HepG2 (cell line): Measurements from ENCODE around the gene SF3B6. TPM values are rescaled to one million over a fixed set of nuclear protein-coding genes. Genes with fewer than 3 reads are reported as not detected.

Experiments used
- ATAC-seq: fragments of 200-7000 bp; cut with Tn5 transposase; 3 replicates; pipeline ENCODE4 v1.9.1; 2020; ENCODE audit warnings: mild to moderate bottlenecking, moderate library complexity
- BruUV-seq: library from RNA; stranded (reverse); fragments of 400-500 nt; replicated peaks from 2 replicates; lab custom pipeline; 2021; lab: Mats Ljungman, UMichigan
- CTCF ChIA-PET: fragments of 300-600 bp; formaldehyde crosslinking; extraction: SDS; loops from one replicate; lab custom pipeline; 2021; ENCODE audit warnings: low total read pairs, inconsistent platforms, low intra/inter-chr PET ratio; lab: Yijun Ruan, JAX
- POLR2A ChIA-PET: fragments of 350-600 bp; sonication (Branson Sonifier 250); formaldehyde crosslinking; loops from one replicate; lab custom pipeline; 2020; ENCODE audit warnings: antibody characterized with exemption, inconsistent platforms; lab: Yijun Ruan, JAX
- DNase-seq: peaks from one replicate; pipeline ENCODE4 v3.0.0-alpha.2; 2015; ENCODE audit warnings: low spot score
- FAIRE-seq: peaks from 3 replicates; lab custom pipeline; 2011; peaks lifted over from hg19 to GRCh38; lab: Jason Lieb, UNC
- H2AFZ ChIP-seq: one replicate; pipeline ENCODE4 v1.6.1; 2011; ENCODE audit warnings: low read length, inconsistent platforms
- H3K27ac ChIP-seq: fragments of 300-600 bp; 3 replicates; pipeline ENCODE4 v1.8.0; 2011; ENCODE audit warnings: mixed run types, mild to moderate bottlenecking, mixed read lengths, low read length, inconsistent platforms; ENCODE audit not compliant: insufficient read depth; ENCODE audit errors: extremely low read length
- H3K27me3 ChIP-seq, 2 experiments: fragments of 200-600 bp in 1 of 2; 2 replicates in 1 of 2; 3 replicates in 1 of 2; pipeline versions ENCODE4 v1.6.0 to v1.8.0; 2011; ENCODE audit warnings: low read length in 2 of 2, mild to moderate bottlenecking in 2 of 2, moderate library complexity in 2 of 2, inconsistent platforms in 1 of 2; ENCODE audit not compliant: insufficient read depth in 2 of 2, control insufficient read depth in 1 of 2
- H3K36me3 ChIP-seq, 2 experiments: fragments of 200-600 bp in 1 of 2; replicated peaks in 1 of 2; 2 replicates in 1 of 2; 3 replicates in 1 of 2; pipeline versions ENCODE4 v1.5.1 to v1.8.0; 2011; ENCODE audit warnings: low read length in 2 of 2, inconsistent platforms in 1 of 2; ENCODE audit not compliant: insufficient read depth in 2 of 2, control insufficient read depth in 1 of 2
- H3K4me1 ChIP-seq: 2 replicates; pipeline ENCODE4 v1.5.1; 2012; ENCODE audit warnings: low read length, inconsistent platforms; ENCODE audit not compliant: insufficient read depth
- H3K4me2 ChIP-seq: 2 replicates; pipeline ENCODE4 v1.6.0; 2011; ENCODE audit warnings: low read depth, low read length, inconsistent platforms
- H3K4me3 ChIP-seq, 3 experiments: fragments of 200-600 bp in 1 of 3; sonication (generic), shearing (Covaris generic) in 1 of 3; replicated peaks in 1 of 3; 2 replicates each; pipeline ENCODE4 v1.5.1; 2011 to 2016; ENCODE audit warnings: low read length in 3 of 3, inconsistent platforms in 2 of 3, low read depth in 2 of 3, mild to moderate bottlenecking in 2 of 3, control low read depth in 1 of 3, mixed read lengths in 1 of 3; ENCODE audit not compliant: insufficient read depth in 1 of 3
- H3K79me2 ChIP-seq: one replicate; pipeline ENCODE4 v1.6.1; 2011; ENCODE audit warnings: low read length, inconsistent platforms; ENCODE audit not compliant: insufficient read depth
- H3K9ac ChIP-seq: 2 replicates; pipeline ENCODE4 v1.6.0; 2011; ENCODE audit warnings: mild to moderate bottlenecking, low read depth, low read length, inconsistent platforms; ENCODE audit not compliant: insufficient read depth
- H3K9me3 ChIP-seq: 2 replicates; pipeline ENCODE4 v1.5.1; 2012; ENCODE audit warnings: mild to moderate bottlenecking, low read length
- H4K20me1 ChIP-seq: 2 replicates; pipeline ENCODE4 v1.6.0; 2011; ENCODE audit warnings: inconsistent platforms, mild to moderate bottlenecking, low read length, moderate library complexity; ENCODE audit not compliant: insufficient read depth
- ADNP ChIP-seq: sonication (generic); formaldehyde crosslinking; IDR thresholded peaks from 2 replicates; pipeline ENCODE4 v1.4.0; 2020; ENCODE audit warnings: missing genetic modification reagents
- ATF5 ChIP-seq: sonication (generic); formaldehyde crosslinking; IDR thresholded peaks from 2 replicates; pipeline ENCODE4 v1.4.0; 2020; ENCODE audit warnings: mild to moderate bottlenecking, low read depth, missing genetic modification reagents
- ATRX ChIP-seq: sonication (generic); formaldehyde crosslinking; IDR thresholded peaks from 2 replicates; pipeline ENCODE4 v1.4.0; 2020; ENCODE audit warnings: missing genetic modification reagents, borderline replicate concordance
- E2F5 ChIP-seq: sonication (generic); formaldehyde crosslinking; conservative IDR thresholded peaks from 2 replicates; pipeline ENCODE4 v1.4.0; 2020; ENCODE audit warnings: missing genetic modification reagents
- ELF3 ChIP-seq: IDR thresholded peaks from 2 replicates; pipeline ENCODE4 v1.6.1; 2016; ENCODE audit warnings: missing genetic modification reagents, missing compliant biosample characterization
- FUBP1 ChIP-seq: sonication (generic); formaldehyde crosslinking; IDR thresholded peaks from 2 replicates; pipeline ENCODE4 v1.5.1; 2020; ENCODE audit warnings: missing genetic modification reagents, mild to moderate bottlenecking, borderline replicate concordance
- KLF13 ChIP-seq: sonication (generic); formaldehyde crosslinking; IDR thresholded peaks from 2 replicates; pipeline ENCODE4 v1.4.0; 2020; ENCODE audit warnings: mild to moderate bottlenecking, missing genetic modification reagents
- KMT2A ChIP-seq: sonication (generic); formaldehyde crosslinking; IDR thresholded peaks from 2 replicates; pipeline ENCODE4 v1.4.0; 2020; ENCODE audit warnings: missing genetic modification reagents
- NBN ChIP-seq: fragments of 450-650 bp; conservative IDR thresholded peaks from 2 replicates; pipeline ENCODE4 v1.6.1; 2017
- POLR2A ChIP-seq, 2 experiments: IDR thresholded peaks; 2 replicates each; pipeline ENCODE4 v1.6.1; 2011; ENCODE audit warnings: low read depth in 2 of 2, low read length in 2 of 2, mild to moderate bottlenecking in 1 of 2, moderate library complexity in 1 of 2; ENCODE audit not compliant: insufficient read depth in 1 of 2
- UBTF ChIP-seq: sonication (generic); formaldehyde crosslinking; IDR thresholded peaks from 2 replicates; pipeline ENCODE4 v1.4.0; 2020; ENCODE audit warnings: mild to moderate bottlenecking, missing genetic modification reagents
- ZNF350 ChIP-seq: sonication (generic); formaldehyde crosslinking; IDR thresholded peaks from 2 replicates; pipeline ENCODE4 v1.4.0; 2020; ENCODE audit warnings: mild to moderate bottlenecking, low read depth, missing genetic modification reagents, borderline replicate concordance
- WGBS: methylation state at CpG from one replicate; pipeline ENCODE4 v1.1.6; 2017; ENCODE audit warnings: low lambda C conversion rate; 5-methylcytosine and 5-hydroxymethylcytosine counted together
- in situ Hi-C: cut with HindIII; loops from 2 replicates; pipeline ENCODE4 v1.10.0; 2017; ENCODE audit warnings: low pct_unique_long_range_greater_than_20kb; ENCODE audit not compliant: extremely low pct_ligation_motif_present
- intact Hi-C: fragments of 100-400 bp; cut with micrococcal nuclease; formaldehyde crosslinking; loops from one replicate; pipeline ENCODE4 v1.10.0; 2022; ENCODE audit not compliant: unreplicated experiment
- polyA plus RNA-seq, 8 experiments: library from polyadenylated mRNA; depleted of rRNA in 3 of 8; stranded (reverse) in 7 of 8; unstranded in 1 of 8; fragments of >200 nt; fragmentation: Illumina TruSeq in 4 of 8; extraction: Trizol in 4 of 8; gene quantifications; 2 replicates each; pipeline versions ENCODE4 v1.2.1 to v1.2.3, GENCODE V29; 2011 to 2016; ENCODE audit warnings: low read depth in 4 of 8, missing spikeins in 1 of 8, mixed read lengths in 1 of 8; ENCODE audit not compliant: insufficient read depth in 1 of 8
- total RNA-seq, 5 experiments: library from RNA; depleted of rRNA; stranded (reverse); fragments of >200 nt; fragmentation: Illumina TruSeq; extraction: Trizol; gene quantifications; 2 replicates each; pipeline ENCODE4 v1.2.3, GENCODE V29; 2016; ENCODE audit warnings: low read depth in 1 of 5
- TF ChIP-seq, protein P1 (sequence below): sonication (generic); formaldehyde crosslinking; IDR thresholded peaks from 2 replicates; pipeline ENCODE4 v1.5.0; 2020; ENCODE audit warnings: missing genetic modification reagents
- TF ChIP-seq, protein P2 (sequence below): sonication (generic); formaldehyde crosslinking; conservative IDR thresholded peaks from 2 replicates; pipeline ENCODE4 v1.4.0; 2020; ENCODE audit warnings: missing genetic modification reagents

SF3B6 gene
- total and polyA plus RNA-seq, 2 of the 13 experiments (the other 11 are each of a cell fraction or from before 2014, with no cell fraction given): 177 to 182 TPM

DNA sequence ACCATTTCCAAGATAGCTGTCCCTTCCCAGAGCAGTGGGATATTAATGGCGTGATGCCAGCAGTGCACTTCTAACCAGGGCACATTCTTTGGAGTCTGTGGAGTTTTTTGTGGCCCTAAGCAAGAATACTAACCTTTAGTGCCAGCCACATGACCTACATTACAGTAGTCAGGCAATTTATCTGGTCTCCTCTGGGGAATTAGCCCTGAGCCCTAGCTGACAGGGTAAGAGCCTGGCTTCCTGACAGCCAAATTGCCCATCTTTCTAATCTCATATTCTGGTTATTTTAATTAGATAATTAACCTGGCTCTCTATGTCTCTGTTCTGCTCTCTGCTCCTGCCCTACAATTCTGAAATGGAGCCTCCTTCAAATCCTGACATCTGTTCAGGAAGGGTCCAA lies 41.8 kb upstream of the SF3B6 start (continued):
- TF ChIP-seq E2F5: no peak
- TF ChIP-seq POLR2A (IDR thresholded peaks at IDR 0.05; ENCODE audit: insufficient read depth in 1 of 2, low read depth in 2 of 2, low read length in 2 of 2): no peak
- TF ChIP-seq, protein P1, sequence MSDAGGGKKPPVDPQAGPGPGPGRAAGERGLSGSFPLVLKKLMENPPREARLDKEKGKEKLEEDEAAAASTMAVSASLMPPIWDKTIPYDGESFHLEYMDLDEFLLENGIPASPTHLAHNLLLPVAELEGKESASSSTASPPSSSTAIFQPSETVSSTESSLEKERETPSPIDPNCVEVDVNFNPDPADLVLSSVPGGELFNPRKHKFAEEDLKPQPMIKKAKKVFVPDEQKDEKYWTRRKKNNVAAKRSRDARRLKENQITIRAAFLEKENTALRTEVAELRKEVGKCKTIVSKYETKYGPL (CRISPR knock-in tag): no peak
- no peak for TF ChIP-seq UBTF (CRISPR knock-in tag)
- no peak for TF ChIP-seq KLF13 (CRISPR knock-in tag)
- no peak for TF ChIP-seq ADNP (CRISPR knock-in tag)

- Histone ChIP-seq H4K20me1 (no peaks in the 10 kb centered on the region), H3K4me2 (no peak overlapping the region), H3K27me3 (no peaks in the 10 kb centered on the region), H3K27ac (no peak overlapping the region), H3K36me3 (no peaks in the 10 kb centered on the region), H3K4me1 (peaks cover 12% of the 10 kb centered on the region), H3K9ac (no peak overlapping the region), H3K9me3 (peaks cover 6% of the 10 kb centered on the region; the same call in 1 of the 2 replicates), H3K79me2 (no peaks in the 10 kb centered on the region), H2AFZ (no peak overlapping the region), H3K4me3 (no peak overlapping the region)
- in situ Hi-C loops (no loop called here), intact Hi-C loops (no loop called here)
- FAIRE-seq (no peak), ATAC-seq (no peak), DNase-seq (no peak)
- BruUV-seq: no TSS peak
- POLR2A ChIA-PET: no interaction called here
- TF ChIP-seq ELF3 (CRISPR knock-in tag) (no peak), KMT2A (no peak), ATRX (no peak), ATF5 (CRISPR knock-in tag) (no peak), NBN (no peak), FUBP1 (no peak), ZNF350 (CRISPR knock-in tag) (no peak)
- TF ChIP-seq, protein P2, sequence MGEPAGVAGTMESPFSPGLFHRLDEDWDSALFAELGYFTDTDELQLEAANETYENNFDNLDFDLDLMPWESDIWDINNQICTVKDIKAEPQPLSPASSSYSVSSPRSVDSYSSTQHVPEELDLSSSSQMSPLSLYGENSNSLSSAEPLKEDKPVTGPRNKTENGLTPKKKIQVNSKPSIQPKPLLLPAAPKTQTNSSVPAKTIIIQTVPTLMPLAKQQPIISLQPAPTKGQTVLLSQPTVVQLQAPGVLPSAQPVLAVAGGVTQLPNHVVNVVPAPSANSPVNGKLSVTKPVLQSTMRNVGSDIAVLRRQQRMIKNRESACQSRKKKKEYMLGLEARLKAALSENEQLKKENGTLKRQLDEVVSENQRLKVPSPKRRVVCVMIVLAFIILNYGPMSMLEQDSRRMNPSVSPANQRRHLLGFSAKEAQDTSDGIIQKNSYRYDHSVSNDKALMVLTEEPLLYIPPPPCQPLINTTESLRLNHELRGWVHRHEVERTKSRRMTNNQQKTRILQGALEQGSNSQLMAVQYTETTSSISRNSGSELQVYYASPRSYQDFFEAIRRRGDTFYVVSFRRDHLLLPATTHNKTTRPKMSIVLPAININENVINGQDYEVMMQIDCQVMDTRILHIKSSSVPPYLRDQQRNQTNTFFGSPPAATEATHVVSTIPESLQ (CRISPR knock-in tag): no peak
- 58% methylated on average over 2 of the region's 2 CpGs for WGBS
- CTCF ChIA-PET: no interaction called here
Observed at GRCh38 chr2:24115057-24115456, 38.9 kb upstream of the SF3B6 start.
